ENCODE results near the gene OSBP2. TPM values are rescaled to one million over a fixed set of nuclear protein-coding genes. Genes with fewer than 3 reads are reported as not detected.
"Not testable (repeated sequence)": the region's sequence is repeated elsewhere in the genome, so short reads cannot be mapped to it uniquely, and the experiment has no call there.

Gene OSBP2
- total RNA-seq, 2 donors from 2014 or later: 3.1 to 16.7 TPM

GRCh38 chr22:30667494-30668385, 26.9 kb upstream of the OSBP2 start, which contains the start of gene DUSP18:
Gene DUSP18, minus strand, starts transcription at chr22:30667875. Its CDS starts 3,872 bp downstream, at chr22:30664003.
- ATAC-seq (replicated peaks): peak; percentile 96
- Mint-ChIP-seq H3K9me3 (no peaks in the 10 kb centered on the region), H3K4me1 (peaks cover 13% of the 10 kb centered on the region)

GRCh38 chr22:30668386-30668710, 26.3 kb upstream of the OSBP2 start:
- Mint-ChIP-seq H3K36me3 (ENCODE audit: low read depth) (peaks cover 12% of the 10 kb centered on the region), H3K4me3 (peak overlapping the region; percentile 92), H3K27me3 (no peaks in the 10 kb centered on the region), H3K9me3 (no peaks in the 10 kb centered on the region), H3K4me1 (peaks cover 13% of the 10 kb centered on the region), H3K27ac (peak overlapping the region; percentile 88)
- no peak for ATAC-seq (replicated peaks)

More at GRCh38 chr22:30667494-30668385, 26.9 kb upstream of the OSBP2 start, which contains the start of gene DUSP18:
- no peaks in the 10 kb centered on the region for H3K27me3 Mint-ChIP-seq
- peak within 1 kb of the TSS; percentile 88 for H3K27ac Mint-ChIP-seq
- H3K36me3 Mint-ChIP-seq (ENCODE audit: low read depth): peaks cover 18% of the 10 kb centered on the region
- H3K4me3 Mint-ChIP-seq: peak within 1 kb of the TSS; percentile 92

GRCh38 chr22:30671071-30671470, 23.6 kb upstream of the OSBP2 start:
- H3K9me3 Mint-ChIP-seq: no peaks in the 10 kb centered on the region
- no peak for ATAC-seq (replicated peaks)
- peak overlapping the region; percentile 19 for H3K27ac Mint-ChIP-seq
- no peaks in the 10 kb centered on the region for H3K36me3 Mint-ChIP-seq (ENCODE audit: low read depth)
- H3K4me1 Mint-ChIP-seq: peaks cover 7% of the 10 kb centered on the region
- no peak overlapping the region for H3K4me3 Mint-ChIP-seq
- H3K27me3 Mint-ChIP-seq: no peaks in the 10 kb centered on the region

GRCh38 chr22:30673136-30673535, 21.5 kb upstream of the OSBP2 start:
- H3K27ac Mint-ChIP-seq: no peak overlapping the region
- H3K4me1 Mint-ChIP-seq: no peaks in the 10 kb centered on the region
- ATAC-seq (replicated peaks): no peak
- no peak overlapping the region for H3K4me3 Mint-ChIP-seq
- H3K9me3 Mint-ChIP-seq: no peaks in the 10 kb centered on the region
- H3K36me3 Mint-ChIP-seq (ENCODE audit: low read depth): no peaks in the 10 kb centered on the region
- H3K27me3 Mint-ChIP-seq: peaks cover 7% of the 10 kb centered on the region

GRCh38 chr22:30674482-30674881, 20.2 kb upstream of the OSBP2 start:
- Mint-ChIP-seq H3K36me3 (ENCODE audit: low read depth) (no peaks in the 10 kb centered on the region), H3K27me3 (peaks cover 11% of the 10 kb centered on the region), H3K9me3 (no peaks in the 10 kb centered on the region), H3K4me3 (no peak overlapping the region), H3K4me1 (no peaks in the 10 kb centered on the region), H3K27ac (no peak overlapping the region)
- no peak for ATAC-seq (replicated peaks)

- no peaks in the 10 kb centered on the region for H3K36me3 Mint-ChIP-seq (ENCODE audit: low read depth)
- no peak overlapping the region for H3K4me3 Mint-ChIP-seq
- H3K4me1 Mint-ChIP-seq: no peaks in the 10 kb centered on the region
- no peak overlapping the region for H3K27ac Mint-ChIP-seq
- peaks cover 11% of the 10 kb centered on the region for H3K27me3 Mint-ChIP-seq
- H3K9me3 Mint-ChIP-seq: no peaks in the 10 kb centered on the region
- ATAC-seq (replicated peaks): no peak
Observed at GRCh38 chr22:30675436-30675835, 19.2 kb upstream of the OSBP2 start.

GRCh38 chr22:30676565-30676964, 18.1 kb upstream of the OSBP2 start:
- not testable (repeated sequence) for H3K9me3 Mint-ChIP-seq; H3K4me3 Mint-ChIP-seq; H3K27ac Mint-ChIP-seq; H3K36me3 Mint-ChIP-seq (ENCODE audit: low read depth); H3K4me1 Mint-ChIP-seq; ATAC-seq (replicated peaks)
- peaks cover 11% of the 10 kb centered on the region for H3K27me3 Mint-ChIP-seq

- ATAC-seq (replicated peaks); H3K27ac Mint-ChIP-seq; H3K9me3 Mint-ChIP-seq; H3K4me1 Mint-ChIP-seq; H3K36me3 Mint-ChIP-seq (ENCODE audit: low read depth); H3K4me3 Mint-ChIP-seq: not testable (repeated sequence)
- peaks cover 11% of the 10 kb centered on the region for H3K27me3 Mint-ChIP-seq
Observed at GRCh38 chr22:30679895-30680690, 14.6 kb upstream of the OSBP2 start.

GRCh38 chr22:30680991-30681770, 13.5 kb upstream of the OSBP2 start:
- no peak for ATAC-seq (replicated peaks)
- no peak overlapping the region for H3K27ac Mint-ChIP-seq
- no peak overlapping the region for H3K4me3 Mint-ChIP-seq
- no peaks in the 10 kb centered on the region for H3K9me3 Mint-ChIP-seq
- no peaks in the 10 kb centered on the region for H3K36me3 Mint-ChIP-seq (ENCODE audit: low read depth)
- no peaks in the 10 kb centered on the region for H3K4me1 Mint-ChIP-seq
- peaks cover 14% of the 10 kb centered on the region for H3K27me3 Mint-ChIP-seq

- Mint-ChIP-seq H3K27ac (no peak overlapping the region), H3K4me3 (no peak overlapping the region), H3K4me1 (no peaks in the 10 kb centered on the region), H3K9me3 (no peaks in the 10 kb centered on the region), H3K36me3 (ENCODE audit: low read depth) (no peaks in the 10 kb centered on the region), H3K27me3 (peaks cover 10% of the 10 kb centered on the region)
- no peak for ATAC-seq (replicated peaks)
Observed at GRCh38 chr22:30681831-30682230, 12.8 kb upstream of the OSBP2 start.

- no peaks in the 10 kb centered on the region for H3K4me1 Mint-ChIP-seq
- no peak overlapping the region for H3K27ac Mint-ChIP-seq
- H3K27me3 Mint-ChIP-seq: peaks cover 3% of the 10 kb centered on the region
- H3K4me3 Mint-ChIP-seq: no peak overlapping the region
- H3K36me3 Mint-ChIP-seq (ENCODE audit: low read depth): no peaks in the 10 kb centered on the region
- no peak for ATAC-seq (replicated peaks)
- H3K9me3 Mint-ChIP-seq: no peaks in the 10 kb centered on the region
Observed at GRCh38 chr22:30685178-30685577, 9.5 kb upstream of the OSBP2 start.

- Mint-ChIP-seq H3K4me1 (no peaks in the 10 kb centered on the region), H3K9me3 (no peaks in the 10 kb centered on the region), H3K4me3 (no peak overlapping the region), H3K27me3 (peaks cover 3% of the 10 kb centered on the region), H3K27ac (no peak overlapping the region), H3K36me3 (ENCODE audit: low read depth) (no peaks in the 10 kb centered on the region)
- no peak for ATAC-seq (replicated peaks)
Observed at GRCh38 chr22:30687358-30687757, 7.3 kb upstream of the OSBP2 start.

GRCh38 chr22:30689622-30690021, 5.1 kb upstream of the OSBP2 start:
- H3K4me3 Mint-ChIP-seq: no peak overlapping the region
- no peaks in the 10 kb centered on the region for H3K36me3 Mint-ChIP-seq (ENCODE audit: low read depth)
- ATAC-seq (replicated peaks): no peak
- peaks cover 6% of the 10 kb centered on the region for H3K27me3 Mint-ChIP-seq
- H3K9me3 Mint-ChIP-seq: no peaks in the 10 kb centered on the region
- H3K4me1 Mint-ChIP-seq: no peaks in the 10 kb centered on the region
- H3K27ac Mint-ChIP-seq: no peak overlapping the region

- no peak overlapping the region for H3K4me3 Mint-ChIP-seq
- peaks cover 9% of the 10 kb centered on the region for H3K27me3 Mint-ChIP-seq
- H3K4me1 Mint-ChIP-seq: no peaks in the 10 kb centered on the region
- H3K36me3 Mint-ChIP-seq (ENCODE audit: low read depth): no peaks in the 10 kb centered on the region
- no peak overlapping the region for H3K27ac Mint-ChIP-seq
- no peaks in the 10 kb centered on the region for H3K9me3 Mint-ChIP-seq
- no peak for ATAC-seq (replicated peaks)
Observed at GRCh38 chr22:30691204-30691603, 3.5 kb upstream of the OSBP2 start.
